ENCODE measurements around the gene GALM.

The GALM gene

DNA sequence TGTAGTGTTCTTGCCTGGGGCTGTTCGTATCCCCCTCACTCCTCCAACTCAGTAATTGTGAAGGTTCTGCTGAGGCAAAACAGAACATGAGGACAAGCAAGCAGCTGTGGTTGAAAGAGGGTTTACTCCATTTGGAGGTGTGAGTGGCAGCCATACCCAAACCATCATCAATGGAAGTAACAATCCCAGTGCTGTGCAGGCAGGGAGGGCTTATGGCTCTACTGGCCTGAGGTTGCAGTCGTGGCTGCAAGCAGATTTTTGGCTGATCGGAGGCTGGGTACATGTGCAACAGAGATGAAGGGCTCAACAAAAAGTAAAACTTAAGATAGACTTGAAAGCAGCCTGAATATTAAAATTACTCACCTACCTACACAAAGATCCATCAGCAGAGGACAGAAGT, 72.0 kb downstream of the GALM start:
- no peaks in the 10 kb centered on the region for H3K9me3 ChIP-seq (ENCODE audit: control insufficient read depth, low read depth, low read length)
- H3K27ac ChIP-seq (ENCODE audit: low read length): no peak overlapping the region
- no peak overlapping the region for H3K9ac ChIP-seq (ENCODE audit: low read length)
- peaks cover 7% of the 10 kb centered on the region for H3K36me3 ChIP-seq (ENCODE audit: control insufficient read depth, low read depth, low read length)
- no peaks in the 10 kb centered on the region for H3K27me3 ChIP-seq (ENCODE audit: control insufficient read depth, insufficient read depth, low read length)
- H3K4me1 ChIP-seq (ENCODE audit: control insufficient read depth, low read depth, low read length): peaks cover 4% of the 10 kb centered on the region
- H3K4me3 ChIP-seq (ENCODE audit: low read length): no peak overlapping the region

DNA sequence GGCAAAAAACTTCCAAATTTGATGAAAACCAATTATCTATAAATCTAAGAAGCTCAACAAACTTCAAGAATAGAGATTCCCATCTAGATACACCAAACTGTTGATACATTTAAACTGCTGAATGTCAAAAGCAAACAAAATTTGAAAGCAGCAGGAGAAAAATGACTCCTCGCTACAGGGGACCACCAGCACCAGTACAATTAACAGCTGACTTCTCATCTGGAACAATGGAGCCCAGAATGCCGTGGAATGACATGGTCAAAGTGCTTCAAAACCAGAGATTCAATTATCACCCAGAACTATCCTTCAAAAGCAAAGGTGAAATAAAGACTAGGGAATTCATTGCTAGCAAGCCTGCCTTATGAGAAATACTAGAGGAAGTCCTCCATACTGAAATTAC, 73.6 kb downstream of the GALM start:
- Histone ChIP-seq H3K9me3 (ENCODE audit: control insufficient read depth, low read depth, low read length) (no peaks in the 10 kb centered on the region), H3K27me3 (ENCODE audit: control insufficient read depth, insufficient read depth, low read length) (no peaks in the 10 kb centered on the region), H3K36me3 (ENCODE audit: control insufficient read depth, low read depth, low read length) (peaks cover 23% of the 10 kb centered on the region), H3K27ac (ENCODE audit: low read length) (no peak overlapping the region), H3K9ac (ENCODE audit: low read length) (no peak overlapping the region), H3K4me1 (ENCODE audit: control insufficient read depth, low read depth, low read length) (peaks cover 4% of the 10 kb centered on the region), H3K4me3 (ENCODE audit: low read length) (no peak overlapping the region)

DNA sequence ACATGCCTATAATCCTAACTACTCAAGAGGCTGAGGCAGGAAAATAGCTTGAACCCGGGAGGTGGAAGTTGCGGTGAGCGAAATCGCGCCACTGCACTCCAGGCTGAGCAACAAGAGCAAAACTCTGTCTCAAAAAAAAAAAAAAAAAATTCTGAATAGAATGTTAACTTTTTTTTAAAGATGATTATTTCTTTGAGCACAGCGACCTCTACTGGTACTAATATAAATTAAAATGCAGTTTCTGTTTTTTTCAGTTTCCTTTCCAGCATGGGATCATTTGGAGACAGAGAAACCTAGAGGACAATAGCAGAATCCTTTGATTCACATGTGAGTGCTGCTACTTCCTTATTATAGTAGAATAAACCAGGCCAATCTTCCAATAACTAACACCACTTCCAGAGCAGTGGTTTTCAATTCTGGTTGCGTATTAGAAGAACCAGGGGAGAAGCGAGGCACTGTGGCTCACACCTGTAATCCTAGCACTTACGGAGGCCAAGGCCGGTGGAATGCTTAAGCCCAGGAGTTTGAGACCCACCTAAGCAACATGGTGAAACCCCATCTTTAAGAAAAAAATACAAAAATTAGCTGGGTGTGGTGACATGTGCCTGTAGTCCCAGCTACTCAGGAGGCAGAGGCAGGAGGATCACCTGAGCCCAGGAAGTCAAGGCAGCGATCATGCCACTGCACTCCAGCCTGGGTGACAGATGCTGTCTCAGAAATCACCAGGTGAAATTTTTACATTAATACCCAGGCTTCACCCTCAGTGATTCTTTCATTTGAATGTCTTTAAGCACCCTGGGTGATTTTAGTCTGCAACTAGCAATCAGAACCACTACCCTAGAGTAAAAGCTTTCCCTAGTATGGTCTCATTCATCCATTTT, 75.2 kb downstream of the GALM start:
- no peaks in the 10 kb centered on the region for H3K27me3 ChIP-seq (ENCODE audit: control insufficient read depth, insufficient read depth, low read length)
- H3K27ac ChIP-seq (ENCODE audit: low read length): no peak overlapping the region
- no peaks in the 10 kb centered on the region for H3K9me3 ChIP-seq (ENCODE audit: control insufficient read depth, low read depth, low read length)
- H3K9ac ChIP-seq (ENCODE audit: low read length): no peak overlapping the region
- H3K4me1 ChIP-seq (ENCODE audit: control insufficient read depth, low read depth, low read length): peaks cover 4% of the 10 kb centered on the region
- H3K36me3 ChIP-seq (ENCODE audit: control insufficient read depth, low read depth, low read length): peaks cover 39% of the 10 kb centered on the region
- H3K4me3 ChIP-seq (ENCODE audit: low read length): no peak overlapping the region

DNA sequence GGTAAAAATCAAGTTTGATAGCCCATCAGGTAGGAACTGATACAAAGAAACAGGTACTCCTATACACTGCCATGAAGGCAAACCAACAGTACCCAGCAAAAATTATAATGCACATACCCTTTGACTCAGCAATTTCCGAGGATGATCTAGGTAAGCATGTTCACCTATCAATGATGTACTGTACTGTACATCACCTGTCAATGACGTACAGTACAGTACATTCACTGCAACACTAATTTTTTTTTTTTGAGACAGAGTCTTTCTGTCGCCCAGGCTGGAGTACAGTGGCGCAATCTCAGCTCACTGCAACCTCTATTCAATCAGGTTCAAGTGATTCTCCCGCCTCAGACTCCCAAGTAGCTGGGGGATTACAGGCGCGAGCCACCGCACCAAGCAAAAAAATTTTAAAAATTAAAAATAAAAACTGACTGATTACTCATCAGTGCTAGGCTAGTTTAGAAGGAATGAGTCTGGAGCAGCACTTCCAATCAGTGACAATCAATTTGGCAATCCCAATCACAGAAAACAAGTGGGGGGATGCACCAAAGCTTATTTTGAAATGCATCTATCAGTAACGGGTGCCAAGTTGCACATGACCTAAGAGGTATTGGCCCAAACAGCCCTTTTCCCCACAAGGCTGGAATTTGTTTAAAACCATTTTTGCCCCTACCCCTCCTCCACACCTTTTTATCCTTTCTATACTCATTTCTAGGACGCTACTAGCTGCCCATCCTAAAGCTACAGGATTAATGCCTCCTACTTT, 77.1 kb downstream of the GALM start:
- no peak overlapping the region for H3K9ac ChIP-seq (ENCODE audit: low read length)
- no peaks in the 10 kb centered on the region for H3K9me3 ChIP-seq (ENCODE audit: control insufficient read depth, low read depth, low read length)
- H3K4me1 ChIP-seq (ENCODE audit: control insufficient read depth, low read depth, low read length): peaks cover 5% of the 10 kb centered on the region
- no peaks in the 10 kb centered on the region for H3K27me3 ChIP-seq (ENCODE audit: control insufficient read depth, insufficient read depth, low read length)
- peaks cover 58% of the 10 kb centered on the region for H3K36me3 ChIP-seq (ENCODE audit: control insufficient read depth, low read depth, low read length)
- no peak overlapping the region for H3K4me3 ChIP-seq (ENCODE audit: low read length)
- H3K27ac ChIP-seq (ENCODE audit: low read length): no peak overlapping the region

DNA sequence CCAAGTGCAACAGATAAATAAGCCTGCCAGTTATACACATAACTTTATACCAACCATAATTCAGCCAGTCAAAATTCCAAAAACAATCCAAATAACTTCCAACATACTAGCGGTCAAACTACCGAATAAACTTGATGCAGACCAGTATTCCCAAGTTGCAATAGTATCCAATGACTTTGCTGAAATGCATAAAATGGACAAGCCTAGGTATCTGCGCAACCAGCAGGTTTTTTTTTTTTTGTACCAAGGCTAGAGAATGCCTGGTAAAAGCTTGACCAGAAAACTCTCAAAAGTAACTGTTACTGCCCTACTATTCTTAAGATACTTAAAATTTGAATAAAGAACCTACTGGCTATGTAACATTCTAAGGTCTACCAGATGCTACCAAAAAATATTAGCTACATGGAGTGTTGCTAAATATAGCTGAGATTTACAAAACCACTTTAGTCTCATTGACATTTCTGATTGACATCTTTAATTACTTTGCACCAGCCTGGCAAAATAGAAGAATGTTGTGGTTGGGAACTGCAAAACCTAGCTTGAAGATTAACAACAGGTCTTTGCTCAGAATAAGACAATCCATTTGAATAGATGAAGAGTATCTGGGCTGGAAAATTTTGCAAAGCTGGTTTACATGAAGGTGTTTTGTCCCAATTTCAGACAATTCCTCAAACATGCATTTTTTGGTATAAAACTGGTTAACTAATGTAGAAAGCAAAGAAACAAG, 77.9 kb downstream of the GALM start:
- Histone ChIP-seq H3K36me3 (ENCODE audit: control insufficient read depth, low read depth, low read length) (peaks cover 66% of the 10 kb centered on the region), H3K27ac (ENCODE audit: low read length) (no peak overlapping the region), H3K27me3 (ENCODE audit: control insufficient read depth, insufficient read depth, low read length) (no peaks in the 10 kb centered on the region)

DNA sequence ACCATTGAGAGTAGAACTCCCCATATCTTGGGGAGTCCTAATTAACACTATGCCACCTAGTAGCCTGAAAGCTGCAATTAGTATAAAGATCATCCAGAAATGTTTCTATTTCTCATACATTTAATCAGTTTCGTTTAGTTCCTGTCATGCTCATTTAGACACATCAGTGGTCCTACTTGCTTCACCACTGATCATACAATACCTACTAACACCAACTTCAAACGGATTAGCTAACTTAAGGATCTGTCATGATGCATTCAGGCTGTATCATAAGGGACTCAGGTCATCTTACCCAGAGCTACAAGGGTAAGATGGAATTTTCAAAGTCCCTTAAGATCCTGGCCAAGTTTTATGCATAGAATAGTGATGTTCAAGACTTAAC, 78.5 kb downstream of the GALM start:
- Histone ChIP-seq H3K36me3 (ENCODE audit: control insufficient read depth, low read depth, low read length) (peaks cover 68% of the 10 kb centered on the region), H3K9me3 (ENCODE audit: control insufficient read depth, low read depth, low read length) (no peaks in the 10 kb centered on the region), H3K4me1 (ENCODE audit: control insufficient read depth, low read depth, low read length) (peaks cover 10% of the 10 kb centered on the region), H3K9ac (ENCODE audit: low read length) (no peak overlapping the region), H3K27ac (ENCODE audit: low read length) (no peak overlapping the region), H3K27me3 (ENCODE audit: control insufficient read depth, insufficient read depth, low read length) (no peaks in the 10 kb centered on the region), H3K4me3 (ENCODE audit: low read length) (no peak overlapping the region)

More for the DNA sequence above, 77.9 kb downstream of the GALM start:
- H3K4me1 ChIP-seq (ENCODE audit: control insufficient read depth, low read depth, low read length): peaks cover 10% of the 10 kb centered on the region
- H3K4me3 ChIP-seq (ENCODE audit: low read length): no peak overlapping the region
- no peaks in the 10 kb centered on the region for H3K9me3 ChIP-seq (ENCODE audit: control insufficient read depth, low read depth, low read length)
- H3K9ac ChIP-seq (ENCODE audit: low read length): no peak overlapping the region

DNA sequence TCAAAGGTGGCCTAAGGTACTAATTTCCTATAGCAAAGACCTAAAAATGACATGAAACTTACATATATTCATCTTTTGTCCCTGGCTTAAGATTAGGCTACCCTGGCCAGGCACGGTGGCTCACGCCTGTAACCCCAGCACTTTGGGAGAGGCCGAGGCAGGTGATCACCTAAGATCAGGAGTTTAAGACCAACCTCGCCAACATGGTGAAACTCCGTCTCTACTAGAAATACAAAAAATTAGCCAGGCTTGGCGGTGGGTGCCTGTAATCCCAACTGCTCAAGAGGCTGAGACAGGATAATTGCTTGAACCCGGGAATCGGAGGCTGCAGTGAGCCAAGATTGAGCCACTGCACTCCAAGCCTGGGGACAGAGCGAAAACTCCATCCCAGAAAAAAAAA, 79.4 kb downstream of the GALM start:
- Histone ChIP-seq H3K9me3 (ENCODE audit: control insufficient read depth, low read depth, low read length) (no peaks in the 10 kb centered on the region), H3K4me1 (ENCODE audit: control insufficient read depth, low read depth, low read length) (peaks cover 10% of the 10 kb centered on the region), H3K36me3 (ENCODE audit: control insufficient read depth, low read depth, low read length) (peaks cover 75% of the 10 kb centered on the region), H3K27me3 (ENCODE audit: control insufficient read depth, insufficient read depth, low read length) (no peaks in the 10 kb centered on the region), H3K4me3 (ENCODE audit: low read length) (no peak overlapping the region), H3K9ac (ENCODE audit: low read length) (no peak overlapping the region), H3K27ac (ENCODE audit: low read length) (no peak overlapping the region)

DNA sequence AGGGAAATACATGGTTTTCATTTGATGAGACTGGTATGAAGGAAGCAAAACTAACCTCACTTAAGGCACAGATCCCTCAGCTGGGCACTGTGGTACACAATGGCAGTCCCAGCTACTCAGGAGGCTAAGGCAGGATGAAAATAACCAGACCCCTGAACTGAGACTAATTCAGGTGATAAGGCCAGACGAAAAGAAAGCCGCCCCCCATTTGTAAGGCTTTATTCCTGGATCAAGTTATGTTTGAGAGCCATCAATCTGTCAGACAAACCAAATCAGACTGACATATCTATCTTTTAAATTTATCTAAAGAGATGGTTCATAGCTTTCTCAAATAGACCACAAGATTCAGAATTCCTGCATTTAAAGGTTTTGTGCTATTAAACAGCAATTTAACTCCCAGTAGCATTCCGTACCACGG, 81.1 kb downstream of the GALM start:
- Histone ChIP-seq H3K4me1 (ENCODE audit: control insufficient read depth, low read depth, low read length) (peaks cover 15% of the 10 kb centered on the region), H3K36me3 (ENCODE audit: control insufficient read depth, low read depth, low read length) (peaks cover 75% of the 10 kb centered on the region)

DNA sequence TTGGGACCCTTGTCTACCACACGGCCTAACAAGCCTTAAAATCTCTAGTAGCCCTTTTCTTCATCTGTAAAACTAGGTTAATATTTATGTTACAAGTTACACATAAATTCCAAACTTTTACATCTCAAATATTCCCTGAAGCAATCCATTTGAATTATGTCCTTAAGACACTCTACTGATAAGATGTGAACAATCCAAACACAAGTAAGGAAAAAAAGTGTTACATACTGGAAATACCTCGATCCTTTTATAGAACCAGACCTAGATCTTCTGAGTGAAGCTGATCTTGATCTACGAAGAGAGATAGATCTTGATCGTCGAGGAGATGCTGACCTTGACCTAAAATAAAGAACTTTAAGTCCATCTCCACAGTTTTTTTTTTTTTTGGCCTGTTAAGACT, 81.9 kb downstream of the GALM start:
- Histone ChIP-seq H3K4me1 (ENCODE audit: control insufficient read depth, low read depth, low read length) (peaks cover 20% of the 10 kb centered on the region), H3K27ac (ENCODE audit: low read length) (peak overlapping the region; percentile 20), H3K9me3 (ENCODE audit: control insufficient read depth, low read depth, low read length) (no peaks in the 10 kb centered on the region), H3K27me3 (ENCODE audit: control insufficient read depth, insufficient read depth, low read length) (no peaks in the 10 kb centered on the region), H3K36me3 (ENCODE audit: control insufficient read depth, low read depth, low read length) (peaks cover 72% of the 10 kb centered on the region), H3K4me3 (ENCODE audit: low read length) (peak overlapping the region; percentile 87), H3K9ac (ENCODE audit: low read length) (no peak overlapping the region)

More for the DNA sequence above, 81.1 kb downstream of the GALM start:
- Histone ChIP-seq H3K27me3 (ENCODE audit: control insufficient read depth, insufficient read depth, low read length) (no peaks in the 10 kb centered on the region), H3K9me3 (ENCODE audit: control insufficient read depth, low read depth, low read length) (no peaks in the 10 kb centered on the region), H3K27ac (ENCODE audit: low read length) (no peak overlapping the region), H3K4me3 (ENCODE audit: low read length) (no peak overlapping the region), H3K9ac (ENCODE audit: low read length) (no peak overlapping the region)

DNA sequence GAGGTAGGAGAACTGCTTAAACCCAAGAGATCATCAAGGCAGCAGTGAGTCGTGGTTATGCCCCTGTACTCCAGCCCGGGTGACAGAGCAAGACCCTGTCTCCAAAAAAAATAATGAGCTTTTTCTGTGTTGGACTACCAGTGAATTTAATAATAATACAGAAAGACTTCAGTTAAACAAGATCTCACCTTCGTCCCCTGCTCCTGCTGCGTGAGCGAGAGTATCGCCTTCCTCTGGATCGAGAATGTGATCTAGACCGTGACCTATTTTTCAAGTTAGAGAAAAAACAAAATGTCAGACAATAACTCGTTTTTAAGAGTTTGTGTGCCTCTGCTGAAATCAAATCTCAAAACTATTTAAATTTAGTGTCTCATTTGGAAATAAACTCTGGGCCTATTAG, 82.5 kb downstream of the GALM start:
- Histone ChIP-seq H3K36me3 (ENCODE audit: control insufficient read depth, low read depth, low read length) (peaks cover 67% of the 10 kb centered on the region), H3K9ac (ENCODE audit: low read length) (peak overlapping the region; percentile 10), H3K27ac (ENCODE audit: low read length) (no peak overlapping the region), H3K4me1 (ENCODE audit: control insufficient read depth, low read depth, low read length) (peaks cover 20% of the 10 kb centered on the region), H3K27me3 (ENCODE audit: control insufficient read depth, insufficient read depth, low read length) (no peaks in the 10 kb centered on the region), H3K9me3 (ENCODE audit: control insufficient read depth, low read depth, low read length) (no peaks in the 10 kb centered on the region), H3K4me3 (ENCODE audit: low read length) (peak overlapping the region; percentile 87)

All from iPS-18a (cell line).